GM10266 (cell line): ENCODE measurements around the gene ZBTB22.
"Not testable (repeated sequence)": the region's sequence is repeated elsewhere in the genome, so short reads cannot be mapped to it uniquely, and the experiment has no call there.

Experiments
- DNase-seq: peaks from one replicate; pipeline ENCODE4 v3.0.0; 2012; ENCODE audit errors: extremely low spot score
- CTCF ChIP-seq: IDR thresholded peaks from 2 replicates; pipeline ENCODE4 v1.5.1; 2012; ENCODE audit warnings: mild to moderate bottlenecking, low read depth; ENCODE audit not compliant: control insufficient read depth, insufficient read depth; ENCODE audit errors: missing control alignments

Gene ZBTB22

GRCh38 chr6:33317669-33318425 lies at the start of gene ZBTB22:
Gene ZBTB22, minus strand, starts transcription at chr6:33317744. Its CDS starts 828 bp downstream, at chr6:33316916.
- peak; percentile 90 for DNase-seq
- no peak for TF ChIP-seq CTCF

GRCh38 chr6:33367009-33367714 lies 49.6 kb upstream of the ZBTB22 start:
- no peak for DNase-seq
- no peak for TF ChIP-seq CTCF

GRCh38 chr6:33365206-33365971 lies 47.8 kb upstream of the ZBTB22 start:
- not testable (repeated sequence) for DNase-seq

GRCh38 chr6:33364475-33365205 lies 47.1 kb upstream of the ZBTB22 start:
- DNase-seq, result not testable (repeated sequence)

GRCh38 chr6:33363486-33363885 lies 45.9 kb upstream of the ZBTB22 start:
- DNase-seq, result not testable (repeated sequence)

GRCh38 chr6:33359331-33359730 lies 41.8 kb upstream of the ZBTB22 start:
- TF ChIP-seq CTCF, result no peak
- DNase-seq, result no peak

- DNase-seq, result not testable (repeated sequence)
These were observed 39.8 kb upstream of the ZBTB22 start for GRCh38 chr6:33357160-33357871.

GRCh38 chr6:33356295-33356694 lies 38.8 kb upstream of the ZBTB22 start:
- no peak for TF ChIP-seq CTCF
- no peak for DNase-seq

- not testable (repeated sequence) for DNase-seq
These were observed 38.3 kb upstream of the ZBTB22 start for GRCh38 chr6:33355860-33356259.
